Neuron (in vitro differentiated cells): ENCODE data around the gene TTI1.

Experiments
- H2AFZ ChIP-seq: one replicate; pipeline ENCODE4 v1.6.1; 2013; ENCODE audit warnings: low read depth, mild to moderate bottlenecking, inconsistent platforms, low read length, moderate library complexity
- H3K27me3 ChIP-seq: one replicate; pipeline ENCODE4 v1.6.1; 2013; ENCODE audit warnings: low read length; ENCODE audit not compliant: insufficient read depth
- H3K36me3 ChIP-seq: one replicate; pipeline ENCODE4 v1.6.1; 2013; ENCODE audit warnings: low read length; ENCODE audit not compliant: insufficient read depth
- H3K4me1 ChIP-seq: one replicate; pipeline ENCODE4 v1.6.1; 2013; ENCODE audit warnings: low read length; ENCODE audit not compliant: insufficient read depth
- H3K4me3 ChIP-seq: 2 replicates; pipeline ENCODE4 v1.5.1; 2013; ENCODE audit warnings: mild to moderate bottlenecking, low read length, moderate library complexity
- H3K9me3 ChIP-seq: one replicate; pipeline ENCODE4 v1.6.1; 2013; ENCODE audit warnings: low read length

TTI1 gene

GRCh38 chr20:37954190-37954589 is 79.1 kb downstream of the TTI1 start:
- Histone ChIP-seq H3K27me3 (no peaks in the 10 kb centered on the region), H3K4me1 (peaks cover 4% of the 10 kb centered on the region), H3K36me3 (no peaks in the 10 kb centered on the region), H2AFZ (no peak overlapping the region), H3K9me3 (no peaks in the 10 kb centered on the region), H3K4me3 (no peak overlapping the region)

DNA sequence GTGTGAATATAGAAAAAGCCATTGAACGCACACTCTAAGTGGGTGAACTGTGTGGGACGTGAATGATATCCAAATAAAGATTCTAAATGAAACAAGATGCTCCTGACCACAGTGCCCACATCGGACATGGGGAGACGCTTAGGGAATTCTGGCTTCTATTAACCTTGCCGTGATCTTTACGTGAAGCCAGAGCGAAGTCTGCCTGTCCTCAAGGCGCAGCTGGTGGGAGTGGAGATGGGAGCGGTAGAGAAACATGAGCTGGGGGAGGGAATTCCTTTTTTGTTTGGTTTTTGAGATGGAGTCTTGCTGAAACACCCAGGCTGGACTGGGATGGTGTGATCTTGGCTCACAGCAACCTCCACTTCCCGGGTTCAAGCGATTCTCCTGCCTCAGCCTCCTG is 84.3 kb downstream of the TTI1 start:
- Histone ChIP-seq H3K36me3 (no peaks in the 10 kb centered on the region), H3K27me3 (no peaks in the 10 kb centered on the region), H3K4me3 (no peak overlapping the region), H2AFZ (no peak overlapping the region), H3K4me1 (no peaks in the 10 kb centered on the region), H3K9me3 (peaks cover 6% of the 10 kb centered on the region)

DNA sequence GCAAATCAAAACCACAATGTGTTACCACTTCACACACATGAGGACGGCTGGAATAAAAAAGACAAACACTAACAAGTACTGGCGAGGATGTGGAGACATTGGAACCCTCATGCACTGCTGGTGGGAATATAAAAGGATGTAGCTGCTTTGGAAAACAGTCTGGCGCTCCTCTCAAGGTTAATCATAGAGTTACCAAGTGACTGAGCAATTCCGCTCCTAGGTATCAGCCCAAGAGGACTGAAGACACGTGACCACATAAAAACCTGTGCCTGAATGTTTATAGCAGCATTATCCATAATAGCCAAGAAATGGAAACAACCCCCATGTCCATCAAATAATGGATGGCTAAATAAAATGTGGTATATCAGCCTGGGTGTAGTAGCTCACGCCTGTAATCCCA is 85.3 kb downstream of the TTI1 start:
- H3K27me3 ChIP-seq: no peaks in the 10 kb centered on the region
- H3K36me3 ChIP-seq: no peaks in the 10 kb centered on the region
- H3K9me3 ChIP-seq: peaks cover 6% of the 10 kb centered on the region
- H3K4me1 ChIP-seq: no peaks in the 10 kb centered on the region
- H3K4me3 ChIP-seq: no peak overlapping the region
- no peak overlapping the region for H2AFZ ChIP-seq

DNA sequence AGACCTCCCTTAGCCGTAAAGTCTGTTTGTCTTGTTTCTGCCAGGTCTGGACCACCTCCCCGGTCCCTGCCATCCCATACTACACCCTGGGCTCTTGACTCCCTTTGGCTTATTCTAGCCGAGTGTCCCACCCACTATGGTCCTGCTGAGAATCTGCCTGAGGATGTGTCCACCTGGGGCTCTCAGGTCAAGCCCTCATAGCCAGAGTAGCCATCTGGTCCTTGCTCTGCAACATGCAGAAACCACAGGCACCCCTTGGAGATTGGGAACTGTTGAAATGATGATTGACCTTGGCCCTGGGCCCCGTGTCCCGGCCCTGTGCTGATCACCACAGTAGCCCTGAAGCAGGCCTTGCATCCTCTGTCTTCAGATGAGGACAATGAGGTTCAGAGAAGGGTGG is 86.3 kb downstream of the TTI1 start:
- Histone ChIP-seq H3K27me3 (no peaks in the 10 kb centered on the region), H3K36me3 (no peaks in the 10 kb centered on the region), H2AFZ (no peak overlapping the region), H3K4me1 (no peaks in the 10 kb centered on the region), H3K9me3 (peaks cover 6% of the 10 kb centered on the region), H3K4me3 (no peak overlapping the region)

DNA sequence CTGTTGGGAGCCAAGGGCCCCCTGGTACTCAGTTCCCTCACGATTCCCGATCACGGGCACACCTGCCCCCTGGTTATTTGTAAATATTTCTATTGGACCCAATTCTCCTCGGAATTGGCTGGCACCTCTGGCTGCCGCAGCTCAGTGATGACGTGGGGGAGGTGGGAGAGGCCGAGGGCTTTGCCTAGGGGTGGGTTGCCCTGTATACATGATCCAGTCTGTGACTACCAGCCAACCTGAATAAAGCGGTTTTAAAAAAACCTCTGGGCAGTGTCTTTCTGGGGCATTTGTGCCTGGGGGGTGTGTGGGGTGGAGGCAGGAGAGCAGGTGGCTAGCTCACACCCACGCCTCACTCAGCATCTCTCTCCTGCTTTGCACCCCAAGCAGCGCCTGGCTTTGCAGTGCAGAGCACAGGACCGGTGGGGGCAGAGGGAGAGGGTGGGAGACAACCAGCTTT is 88.1 kb downstream of the TTI1 start:
- peaks cover 6% of the 10 kb centered on the region for H3K9me3 ChIP-seq
- H3K36me3 ChIP-seq: no peaks in the 10 kb centered on the region
- H3K27me3 ChIP-seq: no peaks in the 10 kb centered on the region
- no peak overlapping the region for H2AFZ ChIP-seq
- no peak overlapping the region for H3K4me3 ChIP-seq
- no peaks in the 10 kb centered on the region for H3K4me1 ChIP-seq

DNA sequence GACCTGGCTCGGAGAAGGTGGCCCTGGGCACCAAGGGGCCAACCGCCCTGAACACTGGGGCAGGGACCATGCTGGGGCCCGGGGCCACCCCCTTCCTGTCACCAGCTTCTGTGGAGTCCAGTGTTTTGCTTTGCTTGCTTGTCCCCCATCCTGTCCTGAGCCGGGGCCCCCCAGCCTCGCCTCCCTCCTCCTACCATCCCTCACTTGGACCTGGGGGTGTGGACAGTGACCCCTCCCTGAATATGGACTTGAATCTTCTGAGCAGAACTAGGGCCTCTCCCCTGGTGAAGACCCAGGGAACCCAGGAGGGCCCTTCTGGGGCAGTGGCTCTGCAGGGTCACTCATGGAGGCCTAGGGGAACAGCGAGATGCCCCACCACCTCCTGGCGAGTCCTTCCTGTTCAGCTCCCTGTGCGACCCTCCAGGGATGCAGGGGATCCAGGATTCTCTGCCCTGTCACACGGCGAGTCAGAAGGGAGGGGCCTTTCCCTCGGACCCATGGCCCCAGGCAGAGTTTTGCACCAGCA is 88.7 kb downstream of the TTI1 start:
- Histone ChIP-seq H3K27me3 (no peaks in the 10 kb centered on the region), H3K36me3 (no peaks in the 10 kb centered on the region), H3K4me3 (no peak overlapping the region), H2AFZ (no peak overlapping the region), H3K9me3 (peaks cover 6% of the 10 kb centered on the region), H3K4me1 (no peaks in the 10 kb centered on the region)

- no peaks in the 10 kb centered on the region for H3K27me3 ChIP-seq
- H2AFZ ChIP-seq: no peak overlapping the region
- no peak overlapping the region for H3K4me3 ChIP-seq
- no peaks in the 10 kb centered on the region for H3K4me1 ChIP-seq
- H3K36me3 ChIP-seq: no peaks in the 10 kb centered on the region
- H3K9me3 ChIP-seq: peaks cover 6% of the 10 kb centered on the region
These were observed 89.5 kb downstream of the TTI1 start for GRCh38 chr20:37943501-37944455.

DNA sequence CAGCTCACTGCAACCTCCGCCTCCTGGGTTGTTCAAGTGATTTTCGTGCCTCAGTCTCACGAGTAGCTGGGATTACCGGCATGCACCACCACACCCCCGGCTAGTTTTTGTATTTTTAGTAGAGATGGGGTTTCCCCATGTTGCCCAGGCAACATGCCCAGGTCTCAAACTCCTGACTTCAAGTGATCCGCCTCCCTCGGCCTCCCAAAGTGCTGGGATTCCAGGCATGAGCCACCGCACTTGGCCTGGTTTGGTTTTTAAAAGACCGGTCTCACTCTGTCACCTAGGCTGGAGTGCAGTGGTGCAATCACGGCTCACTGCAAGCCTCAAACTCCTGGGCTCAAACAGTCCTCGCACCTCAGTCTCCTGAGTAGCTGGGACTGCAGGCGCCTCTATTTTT is 90.2 kb downstream of the TTI1 start:
- peaks cover 3% of the 10 kb centered on the region for H3K9me3 ChIP-seq
- no peaks in the 10 kb centered on the region for H3K27me3 ChIP-seq
- H2AFZ ChIP-seq: no peak overlapping the region
- H3K36me3 ChIP-seq: no peaks in the 10 kb centered on the region
- H3K4me3 ChIP-seq: no peak overlapping the region
- no peaks in the 10 kb centered on the region for H3K4me1 ChIP-seq

DNA sequence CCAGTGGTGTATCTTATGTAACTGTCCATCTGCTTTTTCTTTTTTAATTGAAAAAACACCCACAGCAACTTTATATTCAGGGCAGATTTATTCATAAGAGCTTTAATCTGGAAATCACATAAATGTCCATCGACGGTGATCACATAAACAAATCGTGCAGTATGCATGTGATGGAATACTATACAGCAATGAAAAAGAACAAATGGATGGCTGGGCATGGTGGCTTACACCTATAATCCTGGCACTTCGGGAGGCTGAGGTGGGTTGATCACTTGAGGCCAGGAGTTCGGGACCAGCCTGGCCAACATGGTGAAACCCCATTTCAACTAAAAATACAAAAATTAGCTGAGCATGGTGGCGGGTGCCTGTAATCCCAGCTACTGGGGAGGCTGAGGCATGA is 91.3 kb downstream of the TTI1 start:
- no peaks in the 10 kb centered on the region for H3K9me3 ChIP-seq
- no peak overlapping the region for H3K4me3 ChIP-seq
- H3K36me3 ChIP-seq: no peaks in the 10 kb centered on the region
- H3K27me3 ChIP-seq: no peaks in the 10 kb centered on the region
- no peaks in the 10 kb centered on the region for H3K4me1 ChIP-seq
- H2AFZ ChIP-seq: no peak overlapping the region

GRCh38 chr20:37941332-37941731 is 91.9 kb downstream of the TTI1 start:
- Histone ChIP-seq H3K36me3 (no peaks in the 10 kb centered on the region), H3K9me3 (no peaks in the 10 kb centered on the region), H3K4me1 (no peaks in the 10 kb centered on the region), H3K4me3 (no peak overlapping the region), H3K27me3 (no peaks in the 10 kb centered on the region), H2AFZ (no peak overlapping the region)

DNA sequence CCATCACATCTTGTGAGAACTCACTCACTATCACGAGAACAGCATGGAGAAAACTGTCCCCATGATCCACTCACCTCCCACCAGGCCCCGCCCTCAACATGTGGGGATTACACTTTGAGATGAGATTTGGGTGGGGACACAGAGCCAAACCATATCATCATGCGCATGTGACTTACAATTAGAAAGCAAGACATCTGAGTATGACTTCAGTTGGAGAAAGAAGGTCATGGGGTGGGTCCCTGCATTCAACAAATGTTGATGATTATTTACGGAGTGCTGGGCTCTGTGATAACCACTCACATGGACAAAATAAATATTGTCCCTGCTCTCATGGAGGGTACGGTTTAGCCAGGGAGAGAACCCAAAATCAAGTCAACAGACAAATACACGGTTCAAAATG is 92.4 kb downstream of the TTI1 start:
- Histone ChIP-seq H3K4me1 (no peaks in the 10 kb centered on the region), H3K4me3 (no peak overlapping the region), H3K9me3 (no peaks in the 10 kb centered on the region), H3K27me3 (no peaks in the 10 kb centered on the region), H3K36me3 (no peaks in the 10 kb centered on the region), H2AFZ (no peak overlapping the region)

GRCh38 chr20:37939701-37940560 is 93.3 kb downstream of the TTI1 start:
- H2AFZ ChIP-seq: no peak overlapping the region
- no peak overlapping the region for H3K4me3 ChIP-seq
- no peaks in the 10 kb centered on the region for H3K4me1 ChIP-seq
- H3K36me3 ChIP-seq: no peaks in the 10 kb centered on the region
- H3K9me3 ChIP-seq: no peaks in the 10 kb centered on the region
- no peaks in the 10 kb centered on the region for H3K27me3 ChIP-seq

DNA sequence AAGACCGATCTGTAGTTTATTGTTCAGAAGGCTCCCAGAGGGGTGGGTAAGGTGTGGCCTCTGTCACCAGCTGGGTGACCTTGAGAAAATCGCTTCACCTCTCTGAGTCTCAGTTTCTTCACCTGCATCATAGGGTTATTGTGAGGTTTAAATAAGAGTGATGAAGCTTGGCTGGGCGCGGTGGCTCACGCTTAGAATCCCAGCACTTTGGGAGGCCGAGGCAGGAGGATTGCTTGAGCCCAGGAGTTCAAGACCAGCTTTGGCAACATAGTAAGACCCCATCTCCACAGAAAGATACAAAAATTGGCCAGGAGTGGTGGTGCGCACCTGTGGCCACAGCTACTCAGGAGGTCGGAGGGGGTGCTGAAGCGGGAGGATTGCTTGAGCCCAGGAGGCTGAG is 94.3 kb downstream of the TTI1 start:
- H3K4me3 ChIP-seq: no peak overlapping the region

More for the DNA sequence above, 94.3 kb downstream of the TTI1 start:
- H3K4me1 ChIP-seq: no peaks in the 10 kb centered on the region
- no peak overlapping the region for H2AFZ ChIP-seq
- H3K36me3 ChIP-seq: no peaks in the 10 kb centered on the region
- H3K27me3 ChIP-seq: no peaks in the 10 kb centered on the region
- H3K9me3 ChIP-seq: no peaks in the 10 kb centered on the region
